PFSK-1 (cell line): ENCODE results near the gene ADAMTS2.

ENCODE experiments used
- FOXP2 ChIP-seq: optimal IDR thresholded peaks from 2 replicates; pipeline ENCODE3; 2011; ENCODE audit warnings: borderline replicate concordance, control low read depth, inconsistent platforms; ENCODE audit not compliant: insufficient read depth; ENCODE audit errors: extremely low read length, extremely low read depth
- POLR2AphosphoS5 ChIP-seq: IDR thresholded peaks from 2 replicates; pipeline ENCODE4 v1.6.1; 2012; ENCODE audit warnings: low read depth, mild to moderate bottlenecking, control low read depth, low read length, moderate library complexity
- REST ChIP-seq, 2 experiments: IDR thresholded peaks; 2 replicates each; pipeline versions ENCODE4 v1.6.1 to v1.8.0; 2011 to 2012; ENCODE audit warnings: low read depth in 2 of 2, low read length in 2 of 2, control low read depth in 1 of 2, inconsistent platforms in 1 of 2, mild to moderate bottlenecking in 1 of 2, moderate library complexity in 1 of 2; ENCODE audit not compliant: insufficient read depth in 1 of 2
- SIN3A ChIP-seq: IDR thresholded peaks from 2 replicates; pipeline ENCODE4 v1.6.1; 2012; ENCODE audit warnings: mild to moderate bottlenecking, low read length, moderate library complexity, borderline replicate concordance; ENCODE audit not compliant: insufficient read depth
- TAF1 ChIP-seq: IDR thresholded peaks from 2 replicates; pipeline ENCODE4 v1.6.1; 2012; ENCODE audit warnings: low read length, control low read depth, borderline replicate concordance; ENCODE audit not compliant: insufficient read depth

Gene ADAMTS2

DNA sequence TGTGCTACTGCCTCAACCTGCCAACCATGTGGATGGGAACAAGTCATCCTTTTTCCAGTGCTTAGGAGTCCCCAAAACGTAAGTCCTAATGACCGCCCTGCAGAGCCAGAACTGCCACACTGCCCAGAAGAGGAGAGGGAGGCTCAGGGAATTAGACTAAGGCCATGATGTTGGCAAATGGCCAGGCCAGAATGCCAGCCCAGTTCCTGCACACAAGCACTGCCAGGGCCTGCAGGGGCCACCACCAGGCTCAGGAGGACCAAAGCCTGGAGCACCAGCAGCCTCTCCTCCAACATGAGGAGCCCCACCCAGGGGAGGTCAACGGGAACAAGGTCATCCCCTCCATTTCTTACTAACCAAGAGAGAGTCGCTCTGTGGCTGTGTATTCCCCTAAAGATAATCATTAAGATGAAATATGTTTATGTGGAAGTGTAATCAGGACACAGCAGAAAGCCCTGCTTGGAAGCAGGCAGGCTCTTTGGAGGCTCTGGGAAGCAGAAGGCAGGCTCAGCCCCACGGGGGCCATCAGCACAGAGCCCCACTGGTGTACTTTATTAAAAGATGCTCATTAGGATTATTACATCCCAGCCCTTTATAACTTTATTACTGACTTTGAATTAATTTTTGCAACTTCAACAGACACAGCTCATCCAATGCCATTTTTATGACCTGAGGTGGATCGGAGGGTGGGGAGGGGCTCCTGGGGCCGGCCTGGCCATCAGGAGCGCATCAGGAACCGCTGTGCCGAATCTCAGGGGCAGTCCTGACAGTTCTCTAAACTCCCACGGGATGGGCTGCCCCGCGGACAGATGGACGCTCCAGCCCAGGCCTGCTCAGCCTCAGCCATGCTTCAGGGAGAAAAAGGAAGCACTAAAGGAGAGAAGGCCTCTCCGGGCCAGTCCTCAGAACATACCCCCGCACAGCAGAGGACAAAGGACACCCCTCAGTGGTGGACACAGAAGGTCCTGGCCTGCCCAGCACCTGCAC is 127.0 kb downstream of the ADAMTS2 start:
- TF ChIP-seq TAF1 (no peak), FOXP2 (no peak)

DNA sequence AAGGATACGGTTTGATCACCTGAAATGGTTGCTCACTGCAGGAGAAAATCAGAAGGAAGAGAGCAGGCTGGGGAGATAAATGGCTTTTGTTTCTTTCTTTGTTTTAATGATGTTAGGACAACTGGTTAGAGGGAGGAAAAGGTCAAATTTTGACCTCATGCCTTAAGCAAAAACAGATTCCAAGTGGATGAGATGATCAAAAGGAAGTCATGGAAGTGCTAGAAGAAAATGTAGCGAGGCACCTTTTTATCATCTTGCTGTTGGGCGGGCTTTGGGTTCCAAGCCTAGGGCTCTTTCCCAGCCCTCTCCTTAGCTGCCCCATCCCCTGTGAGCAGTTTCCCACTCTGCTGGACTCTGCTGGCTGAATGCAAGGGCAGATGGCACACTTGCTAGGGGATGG is 127.9 kb downstream of the ADAMTS2 start:
- TF ChIP-seq POLR2AphosphoS5 (no peak), SIN3A (no peak), TAF1 (no peak), FOXP2 (no peak), REST (IDR thresholded peaks at IDR 0.05; ENCODE audit: insufficient read depth in 1 of 2, low read depth in 2 of 2, low read length in 2 of 2) (no peak)

GRCh38 chr5:179215576-179215975 is 129.7 kb downstream of the ADAMTS2 start:
- TF ChIP-seq FOXP2: no peak
- no peak for TF ChIP-seq REST (IDR thresholded peaks at IDR 0.05; ENCODE audit: insufficient read depth in 1 of 2, low read depth in 2 of 2, low read length in 2 of 2)
- no peak for TF ChIP-seq POLR2AphosphoS5
- TF ChIP-seq SIN3A: no peak
- TF ChIP-seq TAF1: no peak

- TF ChIP-seq SIN3A (no peak), REST (IDR thresholded peaks at IDR 0.05; ENCODE audit: insufficient read depth in 1 of 2, low read depth in 2 of 2, low read length in 2 of 2) (no peak), FOXP2 (no peak), POLR2AphosphoS5 (no peak), TAF1 (no peak)
Observed at GRCh38 chr5:179214678-179215077, 130.6 kb downstream of the ADAMTS2 start.

DNA sequence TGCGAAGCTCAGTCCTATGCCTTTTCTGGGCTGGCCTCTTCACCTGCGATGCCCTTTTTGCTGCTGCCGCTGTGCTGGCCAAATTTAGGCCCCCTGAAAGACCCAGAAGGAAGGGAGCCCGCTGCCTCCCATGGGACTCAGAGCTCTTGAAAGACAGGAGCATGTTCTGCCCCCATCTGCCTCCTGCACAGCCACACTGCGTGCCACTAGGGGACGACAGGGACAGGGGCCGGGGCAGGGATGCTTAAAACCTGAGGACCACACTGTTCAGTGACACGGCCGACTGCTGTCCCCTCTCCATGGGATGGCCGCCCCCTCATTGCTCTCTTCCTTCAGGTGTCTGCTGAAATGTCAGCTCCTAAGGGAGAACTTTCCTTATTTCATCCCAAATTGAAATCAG is 132.4 kb downstream of the ADAMTS2 start:
- no peak for TF ChIP-seq SIN3A
- no peak for TF ChIP-seq REST (IDR thresholded peaks at IDR 0.05; ENCODE audit: insufficient read depth in 1 of 2, low read depth in 2 of 2, low read length in 2 of 2)
- TF ChIP-seq TAF1: no peak
- TF ChIP-seq FOXP2: no peak
- TF ChIP-seq POLR2AphosphoS5: no peak
